Measurements from ENCODE around the gene PDZD7.

The PDZD7 gene

DNA sequence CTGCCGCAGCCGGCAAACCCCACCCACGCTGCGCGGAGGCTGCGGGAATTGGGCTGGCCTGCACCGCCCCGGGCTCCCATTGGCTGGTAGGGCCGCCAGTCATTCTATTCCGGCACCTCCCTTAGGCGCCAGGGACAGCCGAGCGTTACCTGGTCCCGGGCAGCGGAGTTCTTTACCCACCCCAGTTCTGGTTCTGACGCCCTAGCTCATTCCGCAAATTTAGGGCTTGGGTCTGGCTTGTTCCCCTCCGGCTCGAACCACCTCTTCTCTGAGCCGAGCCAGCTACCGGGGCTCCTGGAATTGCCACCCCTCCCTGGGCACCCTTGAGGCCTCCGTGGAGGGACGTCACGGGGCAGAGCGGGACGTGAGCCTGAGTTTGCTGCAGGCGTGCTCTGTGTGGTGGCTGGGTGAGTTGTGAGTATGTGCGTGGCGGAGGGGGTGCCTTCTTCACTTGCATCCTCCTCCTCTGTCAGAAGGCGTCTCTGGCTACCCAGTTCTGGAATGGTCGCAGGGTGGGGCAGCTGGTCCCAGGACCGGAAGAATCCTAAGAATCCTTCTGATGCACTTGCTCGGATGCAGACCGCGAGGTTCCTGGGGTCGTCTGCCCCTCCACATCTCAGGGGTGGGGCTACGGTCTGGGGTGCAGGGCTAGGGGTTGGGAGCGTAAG is at the start of gene PDZD7, which contains the start of gene SFXN3:
Gene PDZD7 (minus strand): TSS at position 2 of the 668 bp plus-strand sequence. CDS start 910 bp downstream, outside the sequence.
Gene SFXN3 (plus strand): TSS at position 107 of the 668 bp plus-strand sequence. CDS start 3,461 bp downstream, outside the sequence.
- DNase-seq (ENCODE audit: low read depth): peak; percentile 95

DNA sequence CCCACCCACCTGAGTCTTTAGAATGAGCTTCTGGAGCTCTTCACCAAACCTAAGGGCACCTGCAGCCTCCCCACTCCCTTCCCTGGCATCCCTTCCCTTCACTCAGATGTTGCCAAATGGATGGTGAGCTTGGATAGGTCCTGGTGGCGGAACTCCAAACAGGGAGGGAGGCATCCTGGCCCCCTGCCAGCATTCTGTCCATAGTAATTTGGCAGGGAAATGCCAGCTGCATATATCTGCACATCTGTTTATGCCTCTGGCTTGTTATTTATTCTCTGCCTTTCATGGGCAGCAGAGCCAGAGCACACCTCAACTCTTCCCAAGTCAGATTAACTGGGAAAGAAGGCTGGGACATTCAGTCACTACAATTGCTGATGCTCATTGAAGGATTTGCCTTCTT is 48.9 kb upstream of the PDZD7 start:
- no peak for DNase-seq (ENCODE audit: low read depth)

DNA sequence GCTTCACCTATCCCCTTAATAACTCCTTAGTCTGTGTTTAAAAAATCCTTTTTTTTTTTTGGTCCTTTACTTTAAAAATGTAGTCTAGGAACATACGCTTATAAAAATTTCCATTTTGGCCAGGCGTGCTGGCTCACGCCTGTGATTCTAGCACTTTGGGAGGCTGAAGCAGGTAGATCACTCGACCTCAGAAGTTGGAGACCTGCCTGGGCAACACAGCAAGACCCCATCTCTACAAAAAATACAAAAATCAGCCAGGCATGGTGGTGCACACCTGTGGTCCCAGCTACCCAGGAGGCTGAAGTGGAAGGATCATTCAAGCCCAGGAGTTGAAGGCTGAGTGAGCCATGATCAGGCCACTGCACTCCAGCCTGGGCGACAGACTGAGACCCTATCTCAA is 45.7 kb upstream of the PDZD7 start:
- no peak for DNase-seq (ENCODE audit: low read depth)

DNA sequence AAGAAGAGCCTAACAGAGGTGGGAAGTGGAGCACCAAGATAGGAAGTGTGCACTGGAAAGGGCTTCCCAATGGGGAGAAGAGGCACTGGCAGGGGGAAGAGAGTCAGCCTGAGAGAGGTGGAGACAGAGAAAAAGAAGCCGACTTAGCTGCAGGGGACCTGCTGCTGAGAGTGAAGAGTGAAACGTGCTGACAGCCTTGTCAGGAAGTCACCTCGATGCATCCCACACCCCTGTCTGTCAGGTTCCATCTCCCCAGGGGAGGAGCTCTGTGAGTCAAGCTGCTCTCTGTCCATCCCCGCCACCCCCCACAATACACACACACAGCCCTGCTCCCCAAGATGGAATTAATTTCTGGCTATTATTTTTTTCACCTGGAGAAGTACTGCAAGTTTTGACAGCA is 44.8 kb upstream of the PDZD7 start:
- no peak for DNase-seq (ENCODE audit: low read depth)

DNA sequence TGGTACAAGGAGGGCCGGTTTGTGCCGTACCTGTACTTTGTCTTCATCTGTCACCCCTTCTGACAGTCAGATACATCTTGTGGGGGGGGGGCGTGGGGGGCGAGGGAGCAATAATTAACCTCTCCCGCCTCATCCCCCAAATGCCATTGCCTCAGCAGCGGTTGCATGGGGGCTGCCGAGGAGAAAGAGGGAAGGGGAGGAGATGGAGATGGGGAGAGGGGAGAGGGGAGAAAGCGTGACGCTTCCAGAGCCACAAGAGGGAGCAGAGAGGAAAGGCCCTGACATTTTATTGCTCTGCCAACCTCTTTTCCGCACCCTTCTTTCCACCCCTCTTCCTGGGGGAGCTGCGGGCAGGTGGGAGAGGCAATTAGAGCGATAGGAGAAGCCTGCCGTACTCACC is 42.7 kb upstream of the PDZD7 start:
- DNase-seq (ENCODE audit: low read depth): no peak

DNA sequence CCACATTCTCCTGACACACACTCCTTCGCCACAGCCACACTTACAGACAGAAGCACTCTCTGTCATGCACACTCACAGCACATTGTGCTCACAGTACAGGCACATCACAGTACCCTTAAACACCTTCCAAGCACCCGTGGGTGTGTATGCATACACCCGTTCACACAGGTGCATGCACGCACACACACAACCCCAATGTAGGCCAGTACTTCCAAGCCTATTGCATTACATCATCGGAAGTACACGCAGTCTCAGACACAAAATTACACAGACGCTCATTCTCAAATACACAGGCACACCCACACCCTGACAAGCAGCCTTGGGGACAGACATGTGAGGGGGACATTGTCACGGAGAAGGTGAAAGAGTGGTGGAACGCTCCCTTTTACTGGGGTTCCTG is 42.0 kb upstream of the PDZD7 start:
- no peak for DNase-seq (ENCODE audit: low read depth)

DNA sequence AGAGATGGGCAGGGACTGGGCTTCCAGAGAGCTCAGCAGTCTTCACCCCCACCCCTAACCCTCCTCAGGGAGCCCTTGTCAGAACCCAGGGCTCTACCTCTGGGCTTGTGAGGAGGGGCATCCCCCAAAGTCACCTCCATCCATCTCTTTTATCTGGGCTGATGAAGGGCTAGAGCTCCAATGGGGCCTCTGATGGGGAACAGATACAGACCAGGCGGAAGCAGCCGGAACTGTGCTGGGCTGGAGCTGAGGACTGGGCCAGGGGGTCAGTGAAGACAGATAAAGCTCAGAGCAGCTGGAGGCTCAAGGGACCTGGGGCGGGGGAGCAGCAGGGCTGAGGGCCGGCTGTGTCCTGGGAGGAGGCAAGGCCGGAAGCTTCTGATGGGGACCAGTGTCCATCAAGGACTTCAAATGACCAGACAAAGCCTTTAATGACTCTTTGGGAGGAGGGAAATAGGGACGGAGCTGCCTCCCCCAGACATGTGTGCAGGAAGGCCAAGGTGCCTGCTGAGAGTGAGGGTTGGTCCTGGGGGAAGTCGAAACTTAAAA is 41.0 kb upstream of the PDZD7 start:
- DNase-seq (ENCODE audit: low read depth): no peak

DNA sequence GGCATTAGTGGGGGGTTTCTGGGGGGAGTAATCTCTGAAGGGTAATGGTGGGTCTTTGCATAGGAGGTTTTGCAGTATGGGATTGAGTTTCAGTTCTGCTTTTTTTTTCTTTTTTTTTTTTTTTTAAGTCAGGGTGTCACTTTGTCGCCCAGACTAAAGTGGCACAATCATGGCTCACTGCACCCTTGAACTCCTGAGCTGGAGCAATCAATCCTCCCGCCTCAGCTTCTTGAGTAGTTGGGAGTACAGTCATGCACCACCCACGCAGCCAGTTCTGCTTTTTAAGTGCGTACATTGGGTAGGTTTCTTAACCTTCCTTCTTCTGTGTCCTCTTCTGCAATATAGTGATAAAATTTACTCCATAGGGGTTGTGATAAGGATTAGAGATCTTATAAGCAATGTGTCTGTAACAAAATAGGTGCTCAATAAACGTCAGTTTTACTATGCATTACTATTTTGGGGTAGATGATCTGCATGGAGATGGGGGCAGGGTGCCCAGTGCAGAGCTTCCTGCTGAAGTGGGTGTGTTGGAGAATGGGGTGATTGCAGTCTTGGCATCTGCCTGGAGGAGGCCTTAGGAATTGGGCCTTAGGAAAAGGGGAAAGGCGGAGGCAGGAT is 40.4 kb upstream of the PDZD7 start:
- DNase-seq (ENCODE audit: low read depth): peak; percentile 34

DNA sequence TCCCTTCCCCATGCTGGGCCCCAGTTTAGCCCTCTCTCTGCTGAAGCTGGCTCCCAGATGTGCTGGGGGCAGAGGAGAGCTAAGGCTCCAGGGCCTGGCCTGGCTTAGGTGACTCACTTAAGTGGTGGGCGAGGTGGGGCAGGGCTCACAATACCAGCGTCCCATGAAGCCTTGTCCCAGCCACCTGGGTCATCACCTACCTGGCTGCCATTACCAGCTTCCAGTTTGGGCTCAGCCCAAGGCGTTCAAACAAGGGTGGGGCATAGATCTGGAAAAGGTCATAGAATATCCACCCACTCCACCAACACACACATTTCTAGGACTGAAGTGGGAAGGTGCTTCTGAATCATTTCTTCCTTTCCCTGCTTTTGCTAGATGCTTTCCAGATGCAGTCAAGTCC is 39.2 kb upstream of the PDZD7 start:
- no peak for DNase-seq (ENCODE audit: low read depth)

DNA sequence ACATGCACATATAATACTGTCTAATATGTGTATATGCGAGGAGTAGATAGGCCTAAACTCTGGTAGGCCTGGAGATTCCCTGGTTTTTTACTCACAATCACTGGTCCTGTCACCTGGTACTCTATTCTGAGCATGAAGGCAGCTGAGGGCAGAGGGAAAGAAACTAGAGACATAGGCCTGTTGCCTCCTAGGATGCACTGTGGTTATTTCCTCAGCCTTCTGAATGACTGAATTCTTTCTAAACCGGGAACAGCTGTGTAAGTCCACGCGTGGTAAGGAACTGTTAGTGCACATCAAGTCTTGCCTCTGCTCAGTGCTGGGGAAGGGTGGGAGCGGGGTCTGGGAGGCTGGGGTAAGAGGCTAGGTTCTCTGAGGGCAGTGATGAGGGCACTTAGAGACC is 38.5 kb upstream of the PDZD7 start:
- no peak for DNase-seq (ENCODE audit: low read depth)

DNA sequence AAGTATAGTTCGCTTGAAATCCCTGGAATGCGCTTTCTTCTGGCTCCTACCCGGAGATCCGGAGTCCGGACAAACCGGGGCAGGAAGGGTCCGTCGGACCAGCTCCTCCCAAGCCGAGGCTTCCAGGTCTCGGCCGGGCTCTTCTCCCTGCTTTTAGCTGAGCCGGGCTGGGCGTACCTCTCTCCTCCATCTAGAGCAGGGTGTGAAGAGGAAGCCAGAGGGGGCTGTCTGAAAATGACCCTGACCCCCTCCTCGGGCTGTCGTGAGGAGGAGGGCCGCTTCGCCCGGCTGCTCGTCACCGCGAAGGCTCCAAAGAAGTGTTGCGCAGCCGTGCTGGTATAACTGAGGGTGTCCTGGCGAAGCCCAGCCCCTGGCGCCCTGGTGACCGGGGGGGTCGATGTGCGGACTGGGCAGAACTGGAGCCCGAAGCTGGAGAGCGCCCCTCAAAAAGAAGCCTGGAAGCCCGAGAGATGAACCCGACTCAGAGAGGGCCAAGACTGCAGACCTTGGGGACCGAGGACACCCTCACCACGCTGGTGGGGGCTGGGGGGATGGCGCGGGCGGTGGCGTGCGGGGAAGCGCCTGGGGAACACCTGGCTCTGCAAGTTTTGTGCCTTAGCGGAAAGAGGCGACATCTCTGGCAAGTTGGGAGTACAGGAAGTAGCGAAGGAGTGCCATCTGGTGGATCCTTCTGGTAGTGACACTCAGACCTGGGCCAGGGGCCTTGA is 36.6 kb upstream of the PDZD7 start:
- DNase-seq (ENCODE audit: low read depth): peak; percentile 86

DNA sequence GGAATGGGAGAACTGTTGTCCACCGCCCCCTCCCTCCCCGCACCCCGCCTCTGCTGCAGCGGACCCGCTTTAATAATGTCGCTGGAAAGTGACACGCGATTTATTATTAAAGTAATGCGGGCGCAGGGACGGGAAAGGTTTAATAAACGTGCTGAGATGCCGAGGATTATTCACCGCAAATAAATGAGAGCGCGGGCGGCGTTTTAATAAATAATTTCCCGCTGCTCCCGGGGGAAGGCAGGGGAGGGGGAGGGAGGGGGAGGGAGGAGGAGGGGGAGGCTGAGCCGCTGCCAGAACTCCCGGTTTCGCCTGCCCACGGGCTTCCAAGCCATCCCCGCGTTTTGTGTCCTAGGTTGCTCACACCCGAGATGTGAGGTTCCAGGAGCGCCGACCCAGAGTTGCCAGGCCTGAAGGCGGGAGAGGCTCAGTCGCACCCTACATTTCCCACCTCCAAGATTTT is 36.0 kb upstream of the PDZD7 start:
- DNase-seq (ENCODE audit: low read depth): no peak

DNA sequence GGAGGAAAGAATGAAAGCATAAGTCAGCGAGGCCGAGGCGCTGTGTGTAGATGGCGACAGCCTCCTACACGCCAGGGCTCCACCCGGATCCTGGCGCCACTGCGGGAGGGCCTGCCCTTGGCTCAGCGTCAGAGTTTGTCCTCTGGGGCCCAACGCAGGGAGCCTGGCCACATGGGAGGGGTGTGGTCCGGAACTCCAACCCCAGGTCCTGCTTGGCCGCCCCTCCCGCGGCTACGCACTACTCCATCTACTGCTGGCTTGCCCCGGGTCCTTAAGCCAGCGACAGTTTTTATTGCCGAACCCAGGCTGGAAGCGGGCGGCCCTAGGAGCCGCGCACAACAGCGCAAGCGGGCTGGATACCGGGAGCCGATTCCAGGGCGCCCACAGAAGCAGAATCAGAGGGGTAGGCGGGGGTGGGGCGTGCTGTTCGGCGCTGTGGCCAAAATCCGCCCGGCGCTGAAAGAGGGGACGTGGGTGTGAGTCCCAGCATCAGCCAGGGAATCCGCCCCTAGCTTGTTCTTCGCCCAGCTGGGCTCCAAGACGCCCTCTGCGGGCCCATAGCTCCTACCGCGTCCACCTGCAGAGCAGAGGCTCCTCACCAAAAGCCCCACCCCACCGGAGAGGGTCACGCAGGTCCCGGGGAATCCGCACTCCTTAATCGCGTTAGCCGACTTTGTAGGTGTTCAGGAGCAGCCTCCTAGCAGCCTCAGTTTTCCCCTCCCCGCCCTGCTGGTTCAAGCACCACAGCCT is 35.4 kb upstream of the PDZD7 start:
- peak; percentile 82 for DNase-seq (ENCODE audit: low read depth)

DNA sequence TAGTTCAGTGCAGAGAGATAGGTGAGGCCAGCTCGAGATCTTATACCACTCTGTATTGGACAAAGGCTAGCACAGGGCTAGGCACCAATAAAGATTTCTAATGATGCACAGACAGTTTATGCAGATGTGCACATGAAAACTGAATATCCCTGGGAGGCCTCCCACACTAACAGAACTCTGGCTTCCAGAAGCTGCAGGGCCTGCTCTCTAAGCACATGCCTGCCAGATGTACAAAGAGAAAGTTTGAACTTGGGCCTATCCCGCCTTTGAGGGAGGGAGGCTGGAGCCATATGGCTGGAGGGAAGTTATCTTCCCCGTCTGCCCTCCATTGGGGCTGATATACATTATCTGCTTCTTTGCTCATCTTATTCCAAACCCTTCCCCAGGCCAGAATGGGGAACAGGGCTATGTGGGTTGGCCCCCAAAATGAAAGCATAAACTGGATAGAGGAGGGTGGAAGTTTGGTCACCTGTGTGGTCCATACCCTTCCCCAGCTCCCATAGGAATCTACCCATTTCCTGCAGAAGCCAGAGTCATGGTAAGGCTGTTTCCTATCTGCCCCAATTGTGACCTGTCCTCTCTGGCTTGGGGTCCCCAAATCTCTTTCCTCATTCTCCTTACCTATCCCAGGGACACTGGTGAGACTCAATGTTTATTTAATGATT is 34.7 kb upstream of the PDZD7 start:
- peak; percentile 34 for DNase-seq (ENCODE audit: low read depth)

DNA sequence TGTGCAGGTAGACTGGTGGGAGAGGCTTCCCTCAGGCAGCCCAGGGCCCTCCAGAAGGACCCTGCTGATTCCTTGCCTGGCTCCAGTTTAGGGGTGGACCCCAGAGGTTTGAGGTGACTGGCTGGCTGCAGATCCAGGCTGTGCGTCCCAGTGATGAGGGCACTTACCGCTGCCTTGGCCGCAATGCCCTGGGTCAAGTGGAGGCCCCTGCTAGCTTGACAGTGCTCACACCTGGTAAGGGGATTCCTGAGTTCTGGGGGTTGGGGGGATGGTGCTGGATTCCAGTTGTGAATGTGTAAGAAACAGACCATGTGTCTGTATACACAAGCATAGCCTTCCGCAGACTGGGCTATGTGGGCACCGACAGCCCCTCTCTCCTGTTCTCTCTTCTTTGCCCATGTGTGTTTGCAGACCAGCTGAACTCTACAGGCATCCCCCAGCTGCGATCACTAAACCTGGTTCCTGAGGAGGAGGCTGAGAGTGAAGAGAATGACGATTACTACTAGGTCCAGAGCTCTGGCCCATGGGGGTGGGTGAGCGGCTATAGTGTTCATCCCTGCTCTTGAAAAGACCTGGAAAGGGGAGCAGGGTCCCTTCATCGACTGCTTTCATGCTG is 33.6 kb upstream of the PDZD7 start:
- DNase-seq (ENCODE audit: low read depth): no peak

DNA sequence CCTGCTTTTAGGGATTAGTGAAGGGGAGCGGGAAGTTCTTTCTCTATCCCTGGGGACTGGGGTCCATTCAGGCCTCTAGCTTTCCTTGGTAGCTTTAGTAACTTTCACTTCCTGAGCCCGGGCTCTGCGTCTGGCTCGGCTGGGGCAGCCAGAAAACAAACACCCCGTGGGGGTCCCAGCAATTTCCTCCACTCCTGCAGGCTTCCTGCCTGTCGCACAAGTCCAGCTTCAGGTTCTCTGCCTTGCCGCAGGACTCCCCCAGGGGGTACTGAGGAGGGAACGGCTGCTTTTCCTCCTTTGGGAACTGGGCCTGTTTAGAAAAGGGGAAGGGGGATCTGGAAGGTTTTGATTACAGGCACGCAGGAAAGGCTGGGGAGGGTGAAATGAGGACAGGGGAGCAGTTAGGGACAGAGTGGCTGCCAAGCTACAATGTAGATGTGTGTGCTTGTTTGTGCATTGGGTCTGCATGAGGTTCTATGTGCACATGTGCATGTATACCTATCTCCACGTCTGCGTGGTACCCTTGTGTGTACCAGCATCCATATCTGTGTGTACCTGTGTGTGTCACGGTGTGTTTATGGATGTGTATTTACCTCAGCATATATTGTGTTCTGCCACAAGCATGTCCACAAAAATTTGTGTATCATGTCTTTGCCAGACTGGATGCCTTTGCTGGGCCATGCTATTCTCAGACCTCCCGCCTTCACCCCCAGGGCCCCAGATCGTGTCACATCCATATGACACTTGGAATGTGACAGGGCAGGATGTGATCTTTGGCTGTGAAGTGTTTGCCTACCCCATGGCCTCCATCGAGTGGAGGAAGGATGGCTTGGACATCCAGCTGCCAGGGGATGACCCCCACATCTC is 32.9 kb upstream of the PDZD7 start:
- DNase-seq (ENCODE audit: low read depth): no peak

DNA sequence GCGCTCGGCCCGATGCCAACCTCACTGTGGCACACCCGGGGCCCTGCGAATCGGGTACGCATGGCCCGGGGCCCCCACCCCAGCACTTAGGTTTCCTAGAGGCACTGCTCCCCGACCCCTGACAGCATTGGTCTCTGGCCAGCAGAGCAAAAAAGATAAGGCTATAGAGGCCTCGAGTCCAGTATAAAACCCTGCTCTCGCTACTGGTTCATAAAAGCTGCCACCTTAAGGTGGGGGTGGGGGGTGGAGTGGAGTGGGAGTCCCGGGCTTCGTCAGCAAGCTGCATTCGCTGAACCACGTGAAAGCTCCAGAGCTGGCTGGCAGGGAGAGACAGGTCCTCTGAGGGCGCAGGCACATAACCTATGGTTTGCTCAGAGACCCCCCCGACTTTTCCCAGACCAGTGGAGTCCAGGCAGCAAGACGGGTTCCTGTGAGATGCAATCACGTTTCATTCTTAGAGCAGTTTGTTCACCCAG is 32.2 kb upstream of the PDZD7 start:
- DNase-seq (ENCODE audit: low read depth): no peak

DNA sequence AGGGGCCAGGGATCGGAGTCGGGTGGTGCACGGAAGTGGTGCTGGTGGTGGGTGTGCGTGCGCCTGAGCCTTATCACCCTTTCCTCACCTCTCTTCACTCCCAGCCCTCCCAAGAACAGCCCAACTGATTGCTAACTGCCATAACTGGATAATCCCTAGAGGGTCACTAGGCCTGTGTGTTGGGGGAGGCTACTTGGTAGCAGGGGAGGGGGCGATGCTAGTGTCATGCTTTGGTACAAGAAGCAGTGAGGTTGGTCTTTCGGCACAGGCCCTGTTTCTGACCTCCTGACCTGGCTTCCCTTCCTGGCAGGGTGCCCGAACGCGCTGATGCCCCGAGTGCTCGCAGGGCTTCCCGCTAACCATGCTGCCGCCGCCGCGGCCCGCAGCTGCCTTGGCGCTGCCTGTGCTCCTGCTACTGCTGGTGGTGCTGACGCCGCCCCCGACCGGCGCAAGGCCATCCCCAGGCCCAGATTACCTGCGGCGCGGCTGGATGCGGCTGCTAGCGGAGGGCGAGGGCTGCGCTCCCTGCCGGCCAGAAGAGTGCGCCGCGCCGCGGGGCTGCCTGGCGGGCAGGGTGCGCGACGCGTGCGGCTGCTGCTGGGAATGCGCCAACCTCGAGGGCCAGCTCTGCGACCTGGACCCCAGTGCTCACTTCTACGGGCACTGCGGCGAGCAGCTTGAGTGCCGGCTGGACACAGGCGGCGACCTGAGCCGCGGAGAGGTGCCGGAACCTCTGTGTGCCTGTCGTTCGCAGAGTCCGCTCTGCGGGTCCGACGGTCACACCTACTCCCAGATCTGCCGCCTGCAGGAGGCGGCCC is 31.5 kb upstream of the PDZD7 start:
- DNase-seq (ENCODE audit: low read depth): peak; percentile 62

DNA sequence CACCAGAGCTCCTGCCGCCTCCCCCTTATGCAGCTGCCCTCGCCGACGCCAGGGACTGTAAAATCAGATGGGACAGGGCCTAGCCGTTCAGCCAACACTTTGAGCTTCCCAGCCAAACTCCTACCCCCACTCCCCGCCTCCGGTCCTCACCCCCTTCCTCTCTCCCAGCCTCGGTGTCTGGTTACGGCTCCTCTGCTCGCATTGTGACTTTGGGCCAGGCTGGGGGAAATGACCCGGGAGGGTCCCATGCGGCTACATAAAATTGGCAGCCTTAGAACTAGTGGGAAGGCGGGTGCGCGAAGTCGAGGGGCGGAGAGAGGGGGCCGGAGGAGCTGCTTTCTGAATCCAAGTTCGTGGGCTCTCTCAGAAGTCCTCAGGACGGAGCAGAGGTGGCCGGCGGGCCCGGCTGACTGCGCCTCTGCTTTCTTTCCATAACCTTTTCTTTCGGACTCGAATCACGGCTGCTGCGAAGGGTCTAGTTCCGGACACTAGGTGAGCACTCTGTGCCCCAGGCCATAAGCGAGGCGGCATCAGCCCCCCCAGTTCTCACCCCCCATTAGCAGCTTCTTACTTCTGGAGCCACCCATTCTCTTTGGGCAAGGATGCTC is 30.8 kb upstream of the PDZD7 start, which contains the start of gene KAZALD1:
Gene KAZALD1 (plus strand): TSS at position 366 of the 608 bp plus-strand sequence. CDS start 604 bp downstream, outside the sequence.
- no peak for DNase-seq (ENCODE audit: low read depth)

Data from ELR (cell line).